ENCODE measurements around the gene MRPS9.

Gene MRPS9

DNA sequence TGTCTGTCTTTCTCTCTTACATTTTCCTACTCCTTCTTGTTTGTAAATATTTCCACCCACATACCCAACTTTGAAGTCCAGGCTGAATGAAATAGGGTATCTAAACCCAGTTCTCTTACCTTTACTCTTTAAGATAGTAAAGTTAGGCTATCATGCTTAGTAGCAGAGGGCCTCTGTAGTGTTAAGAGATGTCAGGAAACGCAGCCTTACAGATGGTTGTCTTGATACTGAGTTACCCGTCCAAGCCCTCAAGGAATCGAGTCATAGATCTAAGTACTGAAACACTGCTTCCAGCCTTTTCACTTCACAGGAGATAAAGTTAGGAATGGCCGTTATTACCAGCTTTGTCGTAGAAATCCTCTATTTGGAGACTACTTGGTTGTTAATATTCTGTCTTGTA, 24.3 kb downstream of the MRPS9 start:
- H3K27ac ChIP-seq, result no peak overlapping the region
- TF ChIP-seq ZFX (IDR thresholded peaks at IDR 0.05), result no peak
- TF ChIP-seq, protein P1, sequence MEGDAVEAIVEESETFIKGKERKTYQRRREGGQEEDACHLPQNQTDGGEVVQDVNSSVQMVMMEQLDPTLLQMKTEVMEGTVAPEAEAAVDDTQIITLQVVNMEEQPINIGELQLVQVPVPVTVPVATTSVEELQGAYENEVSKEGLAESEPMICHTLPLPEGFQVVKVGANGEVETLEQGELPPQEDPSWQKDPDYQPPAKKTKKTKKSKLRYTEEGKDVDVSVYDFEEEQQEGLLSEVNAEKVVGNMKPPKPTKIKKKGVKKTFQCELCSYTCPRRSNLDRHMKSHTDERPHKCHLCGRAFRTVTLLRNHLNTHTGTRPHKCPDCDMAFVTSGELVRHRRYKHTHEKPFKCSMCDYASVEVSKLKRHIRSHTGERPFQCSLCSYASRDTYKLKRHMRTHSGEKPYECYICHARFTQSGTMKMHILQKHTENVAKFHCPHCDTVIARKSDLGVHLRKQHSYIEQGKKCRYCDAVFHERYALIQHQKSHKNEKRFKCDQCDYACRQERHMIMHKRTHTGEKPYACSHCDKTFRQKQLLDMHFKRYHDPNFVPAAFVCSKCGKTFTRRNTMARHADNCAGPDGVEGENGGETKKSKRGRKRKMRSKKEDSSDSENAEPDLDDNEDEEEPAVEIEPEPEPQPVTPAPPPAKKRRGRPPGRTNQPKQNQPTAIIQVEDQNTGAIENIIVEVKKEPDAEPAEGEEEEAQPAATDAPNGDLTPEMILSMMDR (conservative IDR thresholded peaks at IDR 0.05), result no peak

DNA sequence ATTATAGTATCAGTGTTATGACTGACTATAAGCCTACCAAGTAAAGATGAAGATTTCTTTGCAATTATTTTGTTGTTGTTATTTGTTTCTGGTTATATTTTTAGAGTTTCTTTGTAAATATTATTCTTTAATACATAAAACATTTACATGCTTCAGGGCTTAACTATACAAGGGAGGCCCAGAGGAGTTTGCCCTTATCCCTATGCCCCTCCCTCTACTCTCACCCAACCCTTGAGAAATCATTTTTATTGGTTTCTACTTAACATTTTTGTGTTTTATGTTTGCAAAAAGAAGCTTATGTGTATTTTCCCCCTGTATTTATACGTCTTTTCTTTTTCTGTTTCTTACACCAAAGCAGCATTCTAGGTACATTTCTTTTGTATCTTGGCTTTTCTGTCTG, 30.5 kb downstream of the MRPS9 start:
- H3K27ac ChIP-seq, result no peak overlapping the region
- no peak for TF ChIP-seq ZFX (IDR thresholded peaks at IDR 0.05)

DNA sequence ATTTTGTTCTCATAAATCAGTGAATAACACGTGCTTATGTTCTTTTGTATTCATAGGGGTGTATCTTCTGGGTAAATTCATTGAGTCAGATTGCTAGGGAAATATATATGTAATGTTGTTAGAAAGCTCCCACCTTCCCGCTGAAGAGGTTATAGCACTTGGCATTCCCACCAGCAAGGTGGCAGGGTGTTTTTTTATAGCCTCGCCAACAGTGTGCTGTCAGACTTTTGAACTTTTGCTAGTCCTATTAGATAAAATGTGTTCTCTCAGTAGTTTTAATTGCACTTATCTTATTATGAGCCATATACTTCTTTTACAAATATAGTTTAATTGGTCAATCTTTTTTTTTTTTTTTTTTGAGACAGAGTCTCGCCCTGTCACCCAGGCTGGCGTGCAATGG, 31.0 kb downstream of the MRPS9 start:
- no peak for TF ChIP-seq ZFX (IDR thresholded peaks at IDR 0.05)
- TF ChIP-seq, protein P1 (conservative IDR thresholded peaks at IDR 0.05), result no peak

DNA sequence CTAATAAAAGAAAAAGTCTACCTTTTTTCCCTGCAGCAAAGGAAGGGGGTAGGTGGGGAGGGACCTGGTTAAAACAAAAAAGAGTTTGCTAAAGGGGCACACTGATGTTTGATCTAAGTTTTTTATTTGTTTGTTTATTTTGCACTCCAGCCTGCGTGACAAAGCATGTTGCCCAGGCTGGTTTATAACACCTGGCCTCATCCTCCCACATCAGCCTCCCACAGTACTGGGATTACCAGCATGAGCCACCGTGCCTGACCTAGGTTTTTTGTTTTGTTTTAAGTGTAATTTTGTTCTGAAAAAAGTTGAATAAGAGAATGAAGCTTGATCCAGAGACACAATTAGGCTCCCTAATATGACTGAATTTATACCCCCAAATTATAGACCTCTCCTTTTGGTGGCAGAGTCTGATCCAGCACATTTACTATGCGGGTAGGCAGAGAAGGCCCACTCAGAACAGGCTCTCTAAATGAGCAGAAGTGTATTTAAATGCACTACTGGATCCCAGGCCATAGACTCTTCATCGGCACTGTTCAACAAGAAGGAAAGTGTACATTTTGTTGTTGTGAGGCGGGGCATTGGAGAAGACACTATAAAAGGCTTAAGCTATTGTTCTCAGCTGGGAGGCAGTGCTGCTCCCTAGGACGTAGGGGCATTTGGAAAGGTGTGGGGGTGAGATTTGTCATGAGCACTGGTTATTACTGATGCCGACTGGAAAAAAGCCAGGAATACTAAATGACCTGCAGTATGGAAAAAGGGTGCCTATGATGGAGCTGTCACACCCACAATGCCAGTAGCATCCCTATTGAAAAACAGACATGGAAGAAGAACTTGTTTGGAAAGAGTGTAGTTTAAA, 32.4 kb downstream of the MRPS9 start:
- no peak for TF ChIP-seq ZFX (IDR thresholded peaks at IDR 0.05)
- TF ChIP-seq, protein P1 (conservative IDR thresholded peaks at IDR 0.05), result no peak
- H3K27ac ChIP-seq, result no peak overlapping the region

More for the DNA sequence above, 31.0 kb downstream of the MRPS9 start:
- no peak overlapping the region for H3K27ac ChIP-seq

DNA sequence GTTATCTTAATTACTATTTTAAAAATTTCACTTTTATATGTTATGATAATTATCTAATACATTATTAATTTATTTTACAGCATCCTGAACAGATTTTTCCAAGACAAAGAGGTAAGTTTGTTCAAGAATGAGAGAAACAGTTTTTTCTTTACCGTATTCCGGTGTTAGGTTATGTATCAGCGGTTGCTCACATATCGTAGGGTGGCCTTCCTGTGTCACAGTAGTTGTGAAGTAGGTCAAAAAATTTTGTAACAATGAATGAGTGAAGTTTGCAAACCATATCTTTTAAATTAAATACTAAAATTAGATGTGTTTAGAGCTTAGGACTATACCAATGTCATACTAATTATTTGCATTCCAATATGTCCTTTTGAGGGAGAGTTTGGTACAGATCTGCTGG, 33.5 kb downstream of the MRPS9 start:
- no peak for TF ChIP-seq ZFX (IDR thresholded peaks at IDR 0.05)
- H3K27ac ChIP-seq, result no peak overlapping the region

DNA sequence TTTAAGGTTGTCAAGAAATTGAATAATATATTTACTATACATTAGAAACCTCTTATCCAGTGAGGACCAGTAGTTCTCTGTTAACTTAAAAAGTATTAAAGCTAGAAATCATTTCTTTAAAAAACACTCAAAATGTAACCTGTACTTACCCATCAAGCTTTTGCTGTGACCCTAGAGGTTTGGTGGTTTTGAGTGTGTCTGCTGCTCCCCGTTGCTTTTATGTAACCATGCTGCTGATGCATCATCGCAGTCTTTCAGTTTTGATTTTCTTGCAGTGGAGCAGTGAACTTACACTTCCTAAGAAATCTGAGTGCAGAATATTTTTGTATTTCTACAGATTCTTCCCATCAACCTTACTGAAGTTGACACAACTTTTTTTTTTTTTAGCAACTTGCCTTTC, 34.2 kb downstream of the MRPS9 start:
- H3K27ac ChIP-seq, result no peak overlapping the region
- TF ChIP-seq, protein P1 (conservative IDR thresholded peaks at IDR 0.05), result no peak
- TF ChIP-seq ZFX (IDR thresholded peaks at IDR 0.05), result no peak

DNA sequence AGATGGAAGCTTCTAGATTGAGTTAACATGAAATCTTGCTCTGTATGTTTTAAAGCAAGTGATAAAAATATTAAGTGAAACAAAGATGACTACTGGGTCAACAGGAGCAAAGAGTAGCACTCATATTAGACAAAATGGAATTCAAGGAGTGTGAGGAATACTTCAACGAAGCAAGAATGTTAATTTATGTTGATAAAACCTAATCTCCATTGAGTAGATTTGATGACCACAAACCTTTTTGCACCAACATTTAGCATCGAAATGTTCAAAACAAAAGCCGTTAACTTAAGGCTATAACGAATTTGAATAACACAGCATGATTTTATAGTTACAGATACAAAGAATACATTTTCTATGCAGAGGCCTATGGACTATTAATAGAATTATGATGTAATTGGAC, 35.7 kb downstream of the MRPS9 start:
- no peak overlapping the region for H3K27ac ChIP-seq
- TF ChIP-seq, protein P1 (conservative IDR thresholded peaks at IDR 0.05), result no peak
- no peak for TF ChIP-seq ZFX (IDR thresholded peaks at IDR 0.05)

DNA sequence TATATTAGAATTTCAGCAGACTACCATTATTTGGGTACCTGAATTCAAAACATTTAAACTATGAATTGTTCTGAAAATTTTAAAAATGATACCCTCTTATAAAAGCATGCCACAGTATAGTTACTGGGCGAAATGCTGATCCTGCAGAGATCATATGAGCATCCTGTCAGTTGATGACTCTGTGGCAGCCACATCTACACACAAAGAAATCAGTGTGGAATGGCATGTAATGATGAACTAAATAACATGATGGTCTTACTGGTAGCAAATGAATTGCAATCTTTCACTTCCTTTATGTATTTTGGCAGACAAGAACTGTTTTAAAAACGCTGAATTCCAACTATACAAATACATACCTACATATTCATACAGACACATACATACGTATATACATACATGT, 38.3 kb downstream of the MRPS9 start:
- no peak overlapping the region for H3K27ac ChIP-seq
- TF ChIP-seq ZFX (IDR thresholded peaks at IDR 0.05), result no peak
- TF ChIP-seq, protein P1 (conservative IDR thresholded peaks at IDR 0.05), result no peak
